ENCODE results near the gene PHLDA1.

GRCh38 chr12:76012644-76013043, 18.9 kb downstream of the PHLDA1 start:
- TF ChIP-seq POLR2AphosphoS5 (IDR thresholded peaks at IDR 0.05; ENCODE audit: low read depth, low read length) (no peak), POLR2A (IDR thresholded peaks at IDR 0.05; ENCODE audit: low read depth, low read length) (no peak), SPI1 (IDR thresholded peaks at IDR 0.05; ENCODE audit: low read depth, low read length) (no peak)
